GM19035 (cell line): ENCODE measurements around the gene DPF3.

Experiments used
- ATAC-seq: cut with Tn5 transposase; IDR thresholded peaks from one replicate; pipeline ENCODE4 v1.9.1; 2021; ENCODE audit not compliant: unreplicated experiment

The DPF3 gene

DNA sequence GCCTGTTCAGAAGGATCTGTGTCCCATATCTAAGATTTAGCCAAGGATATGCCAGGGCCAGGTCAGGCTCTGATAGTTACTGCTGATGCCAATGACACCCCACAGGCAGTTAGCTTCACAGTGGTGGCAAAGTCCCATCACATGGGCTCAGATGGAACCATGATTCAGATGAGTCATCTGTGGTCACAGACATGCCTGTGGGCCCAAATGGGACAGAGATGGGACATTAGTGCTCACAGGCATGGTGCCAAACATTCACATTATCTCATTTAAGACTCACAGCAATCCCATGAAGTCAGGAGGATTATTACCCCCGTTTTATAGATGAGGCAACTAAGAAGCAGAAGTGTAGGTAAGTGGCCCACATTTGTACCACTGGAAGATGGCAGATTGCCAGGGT is 207.8 kb downstream of the DPF3 start:
- no peak for ATAC-seq

DNA sequence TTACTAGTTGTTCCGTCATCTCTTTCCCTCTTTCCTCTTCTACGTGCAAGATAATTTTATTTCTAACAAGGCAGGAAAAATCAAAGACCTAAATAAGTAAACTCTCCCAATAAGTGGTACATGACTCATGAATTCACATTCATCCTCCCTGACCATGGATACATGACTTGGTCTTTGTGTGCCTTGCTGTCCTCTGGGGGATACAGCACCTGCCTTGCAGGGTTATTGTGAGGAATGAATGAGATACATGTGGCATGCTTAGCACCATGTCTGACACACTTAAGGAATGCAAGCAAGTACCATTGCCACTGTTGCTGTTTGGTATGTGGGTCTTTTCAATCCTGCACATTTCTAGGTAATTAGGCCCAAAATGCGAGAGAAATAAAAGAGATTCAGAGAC is 208.4 kb downstream of the DPF3 start:
- ATAC-seq: no peak

DNA sequence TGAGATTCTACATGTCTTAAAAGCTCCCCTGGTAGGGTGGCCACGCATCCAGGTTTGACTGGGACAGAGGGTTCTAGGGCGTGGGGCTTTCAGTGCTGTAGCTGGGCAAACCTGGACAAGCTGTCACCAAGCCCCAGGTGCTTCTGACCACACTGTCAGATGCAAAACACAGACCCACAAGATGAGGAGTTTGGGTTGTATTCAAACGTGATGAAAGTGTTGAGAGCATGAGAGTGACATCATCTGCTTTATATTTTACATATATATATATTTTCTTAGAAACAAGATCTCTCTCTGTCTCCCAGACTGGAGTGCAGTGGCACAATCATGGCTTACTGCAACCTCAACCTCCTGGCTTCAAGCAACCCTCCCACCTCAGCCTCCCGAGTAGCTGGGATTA is 210.1 kb downstream of the DPF3 start:
- no peak for ATAC-seq

DNA sequence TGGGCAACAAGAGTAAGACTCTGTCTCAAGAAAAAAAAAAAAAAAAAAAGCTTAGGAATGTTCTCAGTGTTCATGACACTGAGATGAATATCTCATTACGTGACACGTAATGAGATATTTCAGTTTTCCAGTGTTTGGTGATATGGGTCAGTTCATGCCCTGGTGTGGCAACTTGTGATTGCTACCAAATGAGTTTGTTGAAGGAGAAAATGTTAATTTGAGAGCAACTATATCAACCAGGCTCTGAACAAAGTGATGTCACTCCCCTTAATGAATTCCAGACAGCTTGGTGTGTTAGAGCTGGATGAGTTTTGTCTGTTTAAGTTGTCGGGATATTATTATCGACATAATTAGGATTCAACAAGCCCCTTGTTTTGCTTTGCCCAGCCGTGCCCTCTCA is 211.7 kb downstream of the DPF3 start:
- ATAC-seq: no peak

DNA sequence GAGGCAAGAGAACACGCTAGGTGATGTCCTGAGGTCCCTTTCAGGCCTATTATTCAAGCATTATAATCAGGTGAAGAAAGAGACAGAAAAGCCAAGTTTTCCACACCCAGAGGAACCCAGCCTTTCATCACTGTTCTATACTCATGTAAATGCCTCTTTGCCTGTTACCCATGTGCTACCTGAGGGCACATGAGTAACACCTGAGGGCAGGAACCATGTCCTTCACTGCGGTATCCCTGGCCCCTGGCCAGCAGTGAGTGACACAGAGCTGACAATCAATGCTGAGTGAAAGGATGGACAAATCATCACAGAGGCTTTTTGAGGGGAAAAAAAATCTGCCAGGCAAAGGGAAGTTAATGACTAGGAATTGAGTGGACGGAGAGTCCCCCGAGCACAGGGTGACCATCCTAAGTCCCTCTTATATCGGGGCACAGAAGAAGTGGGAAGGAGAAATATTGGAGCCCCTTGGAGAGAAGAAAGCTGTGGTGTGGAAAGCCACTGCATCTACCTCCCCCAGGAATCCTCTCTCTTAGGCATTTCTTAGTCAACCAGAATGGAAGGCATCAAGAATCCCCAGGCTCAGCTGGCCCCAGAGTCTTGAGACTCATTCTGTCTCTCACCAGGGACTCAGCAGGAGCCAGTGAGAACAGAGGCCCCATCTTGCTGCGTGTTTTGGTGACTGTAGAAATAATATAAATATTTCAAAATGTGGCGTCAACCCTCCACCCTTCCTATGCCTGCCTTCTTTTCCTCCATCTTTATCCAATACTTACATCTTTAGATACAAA is 212.9 kb downstream of the DPF3 start:
- ATAC-seq: no peak

DNA sequence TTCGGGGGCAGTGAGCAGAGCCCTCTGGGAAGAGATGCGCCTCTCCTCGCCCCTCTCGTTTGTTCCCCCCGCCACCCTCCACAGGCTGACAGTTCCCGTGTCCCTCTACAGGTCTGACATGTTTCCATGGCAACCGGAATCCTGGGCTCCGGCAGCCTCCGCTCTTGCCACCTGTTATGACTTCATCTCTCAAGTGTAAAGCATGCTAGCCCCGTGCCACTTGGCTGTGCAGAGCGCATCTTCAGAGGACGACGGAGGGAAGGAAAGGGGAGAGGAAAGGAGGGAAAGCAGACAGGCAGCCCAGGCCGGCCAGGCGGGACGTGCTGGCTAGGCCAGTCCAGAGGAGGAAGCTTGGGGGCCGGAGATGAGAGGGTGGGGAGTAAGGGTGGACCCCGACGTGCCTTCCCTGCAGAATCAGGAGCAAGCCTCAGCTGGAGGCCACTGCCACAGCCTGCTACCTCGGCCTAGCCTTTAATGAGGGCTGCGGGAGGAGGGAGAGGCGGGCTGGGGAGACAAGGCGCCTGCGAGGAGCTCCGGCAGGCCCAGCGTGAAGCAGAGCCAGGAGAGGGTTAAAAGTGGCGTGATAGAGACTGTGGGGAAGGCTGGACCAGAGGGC is 214.3 kb downstream of the DPF3 start:
- ATAC-seq: no peak

DNA sequence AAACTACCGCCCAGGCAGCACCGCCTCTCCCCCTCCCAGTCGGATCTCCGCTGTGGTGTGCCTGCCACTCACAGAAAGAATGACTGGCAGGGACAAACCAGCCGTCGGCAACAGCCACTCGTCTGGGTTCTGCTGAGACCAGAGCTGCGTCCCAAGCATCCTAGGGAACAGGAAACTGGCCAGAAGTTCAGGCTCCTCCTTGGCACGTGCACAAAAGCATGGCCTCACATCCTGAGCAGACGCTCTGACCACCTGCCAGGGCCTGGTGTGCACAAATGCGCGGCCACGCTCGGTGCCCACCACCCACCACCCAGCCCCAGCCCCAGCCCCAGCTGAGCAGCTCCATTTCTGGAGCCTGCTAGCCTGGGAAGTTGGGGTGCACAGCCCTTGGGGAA is 214.8 kb downstream of the DPF3 start:
- ATAC-seq: no peak

DNA sequence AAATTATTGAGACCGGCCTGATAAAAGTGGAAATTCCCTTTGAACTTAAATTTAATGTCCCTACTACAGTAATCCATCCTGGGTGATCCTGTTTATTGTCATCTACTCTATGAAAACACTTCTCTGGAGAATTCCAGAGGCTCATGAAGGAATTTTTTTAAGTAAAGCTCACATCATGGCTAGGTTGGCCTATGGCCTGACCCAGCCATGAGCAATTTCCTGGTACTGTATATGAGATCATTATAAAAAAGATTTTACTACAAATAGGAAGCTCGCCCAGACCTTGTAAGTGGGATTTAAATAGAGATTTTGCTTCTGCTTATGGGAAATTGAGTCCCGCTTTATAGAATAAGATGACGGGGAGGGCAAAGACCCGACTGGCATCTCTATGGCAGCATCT is 215.5 kb downstream of the DPF3 start:
- no peak for ATAC-seq

DNA sequence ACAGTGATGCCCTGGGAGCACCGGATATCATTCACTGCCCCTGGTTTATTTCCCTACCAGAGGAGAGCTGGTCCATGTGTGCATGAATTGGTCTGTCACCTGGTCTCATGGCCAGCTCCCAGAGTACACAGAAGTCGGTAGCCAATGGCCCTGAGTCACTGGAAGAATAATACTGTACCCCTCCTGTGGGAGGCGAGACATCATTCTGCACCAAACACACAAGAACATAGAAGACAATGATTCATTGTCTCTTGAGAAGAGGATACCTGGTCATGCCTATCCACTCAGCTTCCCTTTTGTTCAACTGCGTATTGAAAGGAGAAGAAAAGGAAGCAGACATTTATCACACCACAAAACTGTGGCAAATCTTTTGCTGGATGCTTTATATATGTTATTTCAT is 216.2 kb downstream of the DPF3 start:
- no peak for ATAC-seq

DNA sequence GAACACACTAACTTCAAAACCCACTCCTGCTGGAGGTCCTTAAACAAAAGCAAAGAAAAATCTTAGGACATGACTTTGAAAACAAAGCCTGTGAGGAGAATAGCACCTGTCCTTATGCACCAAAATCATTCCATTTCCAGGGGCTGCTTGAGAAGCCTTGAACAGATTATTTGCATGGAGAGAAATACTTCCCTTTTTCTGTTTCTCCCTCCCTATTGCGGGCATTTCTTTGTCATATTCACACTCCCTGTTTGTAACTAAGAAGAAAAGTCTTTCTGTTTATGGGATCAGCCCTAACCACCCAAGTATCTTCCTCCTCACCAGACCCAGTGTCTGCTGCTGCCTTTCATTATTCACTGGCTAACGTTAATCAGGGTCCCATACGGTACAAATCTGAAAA is 218.8 kb downstream of the DPF3 start:
- ATAC-seq: no peak

DNA sequence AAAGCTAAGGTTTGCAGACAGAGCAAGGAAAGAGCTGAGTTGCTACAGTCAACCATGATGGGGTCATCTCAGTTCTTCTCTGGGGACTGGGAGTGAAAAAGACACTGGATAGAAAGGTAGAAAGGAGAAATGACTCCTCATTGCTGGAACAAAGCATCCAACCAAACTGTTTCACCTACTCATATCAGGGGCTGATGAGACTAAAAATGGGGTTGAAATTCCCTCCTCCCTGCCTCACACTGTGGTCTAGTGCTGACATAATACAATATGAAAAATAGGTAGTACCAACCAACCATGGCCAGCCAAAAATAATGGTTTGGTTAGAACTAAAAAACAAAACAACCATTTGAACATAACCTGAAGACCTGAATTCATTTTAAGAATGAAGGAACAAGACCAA is 220.7 kb downstream of the DPF3 start:
- ATAC-seq: no peak

DNA sequence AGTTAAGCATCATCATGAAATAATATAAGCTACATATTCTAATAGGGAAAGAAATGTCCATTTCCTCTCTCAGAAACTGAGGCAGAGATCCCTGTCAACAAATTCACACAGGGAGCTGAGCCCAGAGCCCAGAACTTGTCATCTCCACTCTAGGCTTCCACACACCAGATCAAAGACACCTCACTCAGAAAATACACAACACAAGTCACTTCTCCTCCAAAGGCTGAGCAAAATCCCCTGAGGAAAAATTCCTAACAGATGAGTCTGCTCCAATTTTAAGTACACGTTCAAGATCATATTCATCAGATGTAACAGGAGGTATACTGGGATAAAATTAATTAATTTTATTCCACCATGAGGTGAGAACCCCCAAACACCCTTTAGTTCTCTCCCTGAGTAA is 227.3 kb downstream of the DPF3 start:
- no peak for ATAC-seq

DNA sequence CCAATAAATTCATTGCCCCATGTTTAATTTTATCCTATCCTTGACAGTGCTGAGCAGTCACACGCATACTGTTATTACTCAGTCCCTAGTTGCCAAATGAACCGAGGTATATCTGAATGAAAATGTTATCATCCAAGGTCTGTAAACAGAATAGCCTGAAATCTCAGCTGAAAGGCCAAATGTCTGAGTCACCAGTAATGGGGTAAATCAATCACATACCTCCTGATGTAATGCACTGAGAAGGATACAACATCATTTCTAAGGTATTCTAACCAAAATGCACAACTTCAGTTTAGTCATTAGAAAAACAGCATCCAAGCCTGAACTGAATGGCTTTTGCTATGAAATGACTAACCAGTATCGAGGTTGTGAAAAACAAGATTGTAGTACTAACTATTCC is 228.6 kb downstream of the DPF3 start:
- no peak for ATAC-seq

DNA sequence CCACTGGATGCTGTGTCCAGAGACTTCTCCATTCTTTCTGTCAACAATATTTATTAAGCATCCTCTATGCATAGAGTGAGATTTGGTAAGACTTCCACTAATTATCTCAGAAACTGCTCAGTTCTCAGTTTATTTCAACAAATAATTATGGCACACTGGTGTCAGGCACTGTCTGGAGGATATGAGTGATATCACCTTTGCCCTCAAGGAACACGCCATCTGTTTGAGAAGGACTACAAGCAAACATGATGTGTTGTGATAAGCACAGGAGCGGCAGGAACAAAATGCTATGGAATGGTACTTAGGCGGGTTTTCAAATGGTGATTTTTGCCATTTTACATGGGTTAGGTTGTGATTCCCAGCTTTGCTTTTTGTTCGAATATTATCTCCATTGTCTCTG is 229.2 kb downstream of the DPF3 start:
- no peak for ATAC-seq

DNA sequence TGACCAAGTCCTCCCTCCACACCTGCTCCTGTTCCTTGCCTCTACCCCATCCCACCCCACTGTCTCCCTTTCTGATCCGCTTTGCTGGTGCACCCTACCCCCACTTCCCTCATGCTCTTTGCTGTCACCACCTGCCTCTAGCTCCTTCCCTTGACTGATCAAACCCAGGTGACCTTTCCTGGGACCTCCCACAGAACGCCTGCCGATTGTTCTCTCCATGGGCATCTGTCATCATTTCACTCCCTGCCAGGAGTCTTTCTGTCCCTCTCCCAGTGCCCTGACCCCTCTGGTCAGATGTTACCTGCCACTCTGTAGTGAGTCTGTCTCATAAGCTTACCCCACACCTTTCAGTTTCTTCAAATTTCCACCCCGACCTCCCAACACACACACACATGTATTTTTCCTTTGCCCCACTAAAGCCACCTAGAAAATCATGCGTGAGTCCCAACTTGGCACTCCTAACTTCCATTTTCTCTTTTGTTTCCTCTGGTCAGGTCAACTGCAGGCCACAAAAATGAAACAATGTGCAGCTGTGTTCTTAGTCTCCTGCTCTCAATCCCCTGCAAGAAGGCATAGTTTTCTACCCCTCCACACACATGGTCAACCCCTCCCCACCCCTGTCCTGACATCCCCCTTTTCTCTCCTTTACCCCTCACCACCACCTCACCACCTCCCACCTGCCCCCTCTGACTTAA is 229.8 kb downstream of the DPF3 start:
- ATAC-seq: no peak

DNA sequence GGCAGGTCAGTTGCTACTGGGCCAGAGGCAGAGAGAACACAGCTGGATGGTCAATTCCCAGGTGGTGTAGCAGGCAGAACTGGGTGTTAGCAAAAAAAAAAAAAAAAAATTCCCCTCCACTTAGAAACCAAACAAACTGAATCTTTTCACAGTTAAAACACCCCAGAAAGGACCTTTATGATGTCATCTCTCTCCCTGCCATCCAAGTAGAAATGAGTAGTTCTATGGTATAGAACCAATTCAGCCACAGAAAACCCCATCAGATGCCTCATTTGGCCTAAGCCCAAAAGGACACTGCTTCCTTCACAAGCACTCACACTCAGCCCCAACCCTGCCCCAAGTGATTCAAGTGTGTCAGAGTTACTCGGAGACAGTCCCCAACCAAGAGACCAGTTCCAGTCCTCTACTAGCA is 230.8 kb downstream of the DPF3 start:
- ATAC-seq: no peak

DNA sequence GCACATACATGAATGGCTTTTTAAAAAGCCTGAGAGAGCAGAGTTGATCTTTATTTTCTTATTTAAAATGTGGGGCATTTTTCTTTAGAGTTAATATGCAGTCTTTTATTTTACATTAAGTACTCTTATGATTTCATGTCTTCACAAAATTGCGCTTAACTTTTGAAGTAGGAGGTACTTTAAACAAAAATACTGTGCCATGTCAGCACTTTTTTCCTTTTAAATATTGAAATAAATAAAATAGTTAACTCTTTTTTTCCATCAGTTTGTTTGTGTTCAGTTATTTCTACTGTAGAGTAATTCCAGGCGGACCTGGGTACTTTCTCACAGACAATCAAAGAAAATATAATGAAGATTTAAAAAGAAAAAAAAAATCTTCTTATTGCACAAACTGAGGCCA is 231.7 kb downstream of the DPF3 start:
- no peak for ATAC-seq

DNA sequence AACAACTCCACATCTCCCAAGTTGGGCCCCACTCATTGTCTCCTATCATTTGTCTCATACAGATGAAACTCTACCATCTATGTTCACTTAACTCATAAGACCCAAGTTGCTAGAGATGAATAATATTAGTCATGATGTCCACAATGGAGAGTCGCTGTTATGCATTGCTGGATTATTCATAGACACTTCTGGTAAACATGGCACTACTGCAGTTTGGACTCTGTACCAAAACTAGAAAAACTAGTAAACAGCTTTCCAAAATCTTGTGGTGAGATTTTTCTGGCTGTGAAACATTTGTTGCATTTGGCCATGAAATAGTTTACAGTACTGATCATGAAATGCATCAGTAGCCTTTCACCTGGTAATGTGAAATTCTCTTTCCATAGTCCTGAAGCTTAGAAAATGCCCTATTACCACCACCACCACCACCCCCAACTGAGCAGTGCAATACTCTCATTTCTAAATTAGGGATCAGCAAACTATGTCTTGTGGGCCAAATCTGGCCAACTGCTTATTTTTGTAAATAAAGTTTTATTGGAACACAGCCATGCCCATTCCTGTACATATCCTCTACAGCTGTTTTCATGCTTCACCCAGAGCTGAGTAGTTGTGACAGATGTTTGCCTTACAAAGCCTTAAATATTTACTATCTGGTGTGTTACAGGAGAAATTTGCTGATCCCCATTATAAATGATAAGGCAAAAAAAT is 236.5 kb downstream of the DPF3 start:
- no peak for ATAC-seq

DNA sequence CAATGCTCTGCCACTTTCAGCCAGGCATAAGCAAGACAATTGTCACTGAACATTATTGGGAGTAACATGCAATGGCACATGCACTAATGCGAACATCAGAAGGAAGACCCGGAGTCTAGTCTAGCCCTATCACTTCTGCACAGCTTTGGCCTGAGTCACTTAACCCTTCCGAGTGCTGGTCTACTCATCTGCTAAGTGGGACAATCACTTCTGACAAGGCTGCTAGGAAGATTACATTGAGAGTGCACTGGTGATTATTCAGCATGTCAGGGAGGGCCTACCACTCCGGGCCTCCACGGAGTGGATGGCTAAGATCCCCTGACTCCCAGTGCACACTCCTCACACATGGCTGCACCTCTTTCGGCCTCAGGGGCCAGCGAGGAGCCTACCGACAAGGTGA is 240.9 kb downstream of the DPF3 start:
- ATAC-seq: no peak

DNA sequence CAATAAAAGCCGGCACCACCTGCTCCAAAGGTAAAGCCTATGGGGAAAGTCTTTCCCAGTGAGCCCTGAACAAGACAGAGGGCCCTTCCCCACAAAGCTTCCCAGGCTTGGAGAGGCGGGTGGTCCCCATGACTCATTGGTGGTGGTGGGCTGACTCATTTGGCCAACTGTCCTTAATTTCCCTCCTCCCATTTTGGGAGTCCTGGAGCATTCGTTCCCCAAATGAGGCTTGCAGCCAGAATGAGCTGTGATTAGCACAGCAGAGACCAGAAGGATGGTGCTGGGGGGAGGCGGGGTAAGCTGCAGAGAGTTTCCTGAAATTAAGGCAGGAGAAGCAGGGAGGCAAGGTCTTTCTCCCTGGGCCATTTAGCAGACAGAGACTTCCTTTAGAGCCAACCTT is 241.7 kb downstream of the DPF3 start:
- ATAC-seq: no peak

DNA sequence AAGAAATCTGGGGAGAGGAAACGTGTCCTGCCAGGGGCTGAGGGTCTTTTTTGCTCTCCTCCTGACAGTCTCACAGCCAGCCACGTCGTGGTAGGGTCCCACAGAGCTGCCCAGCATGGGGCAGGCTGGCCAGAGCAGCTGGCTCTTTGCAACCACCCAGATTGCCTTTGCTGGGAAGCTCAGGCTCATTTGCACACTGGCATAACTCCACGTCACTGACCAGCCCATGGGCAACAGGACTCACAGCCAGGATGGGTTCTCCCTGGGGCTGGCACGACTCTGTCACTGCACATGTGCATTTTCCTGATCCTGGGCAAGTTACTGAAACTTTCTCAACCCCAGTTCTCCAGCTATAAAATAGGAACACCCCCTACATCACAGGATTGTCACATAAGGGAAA is 242.2 kb downstream of the DPF3 start:
- ATAC-seq: no peak

DNA sequence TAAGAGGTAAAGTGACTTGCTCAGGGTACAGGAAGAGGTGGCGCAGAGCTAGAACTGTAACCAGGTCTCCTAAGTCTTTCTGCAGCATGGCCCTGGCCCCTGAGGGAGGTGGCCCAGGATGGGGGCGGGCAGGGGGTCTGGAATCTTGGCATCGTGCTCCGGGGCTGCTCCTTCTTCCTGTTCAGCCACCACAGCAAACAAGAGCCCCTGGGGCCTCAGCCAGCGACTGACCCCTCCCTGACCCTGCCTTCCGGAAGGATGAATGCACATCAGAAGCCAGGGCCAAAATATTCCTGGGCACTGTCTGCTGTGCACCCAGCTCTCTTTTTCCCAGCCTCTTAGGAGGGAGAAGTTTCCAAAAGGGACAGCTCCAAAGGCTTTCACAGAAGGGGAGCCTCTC is 242.8 kb downstream of the DPF3 start:
- ATAC-seq: no peak
